ENCODE measurements around the gene NAA15.

DNA sequence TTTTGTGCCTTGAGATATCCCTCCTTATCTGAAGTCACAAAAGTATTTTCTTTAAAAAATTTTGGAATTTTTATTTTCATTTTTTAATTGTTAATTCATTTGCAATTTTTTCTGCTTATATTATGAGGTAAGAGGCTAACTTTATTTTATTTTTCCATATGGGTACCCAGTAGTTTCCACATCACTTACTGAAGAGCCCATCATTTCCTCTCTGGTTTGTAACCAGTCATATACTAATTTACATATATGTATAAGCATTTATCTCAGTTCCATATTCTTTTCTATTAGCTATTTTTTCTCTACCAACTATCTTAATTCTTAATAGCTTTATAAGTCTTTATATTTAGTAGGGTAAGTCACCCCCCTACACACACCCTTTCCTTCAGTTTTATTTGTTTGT is 48.3 kb upstream of the NAA15 start:
- TF ChIP-seq, protein P1, sequence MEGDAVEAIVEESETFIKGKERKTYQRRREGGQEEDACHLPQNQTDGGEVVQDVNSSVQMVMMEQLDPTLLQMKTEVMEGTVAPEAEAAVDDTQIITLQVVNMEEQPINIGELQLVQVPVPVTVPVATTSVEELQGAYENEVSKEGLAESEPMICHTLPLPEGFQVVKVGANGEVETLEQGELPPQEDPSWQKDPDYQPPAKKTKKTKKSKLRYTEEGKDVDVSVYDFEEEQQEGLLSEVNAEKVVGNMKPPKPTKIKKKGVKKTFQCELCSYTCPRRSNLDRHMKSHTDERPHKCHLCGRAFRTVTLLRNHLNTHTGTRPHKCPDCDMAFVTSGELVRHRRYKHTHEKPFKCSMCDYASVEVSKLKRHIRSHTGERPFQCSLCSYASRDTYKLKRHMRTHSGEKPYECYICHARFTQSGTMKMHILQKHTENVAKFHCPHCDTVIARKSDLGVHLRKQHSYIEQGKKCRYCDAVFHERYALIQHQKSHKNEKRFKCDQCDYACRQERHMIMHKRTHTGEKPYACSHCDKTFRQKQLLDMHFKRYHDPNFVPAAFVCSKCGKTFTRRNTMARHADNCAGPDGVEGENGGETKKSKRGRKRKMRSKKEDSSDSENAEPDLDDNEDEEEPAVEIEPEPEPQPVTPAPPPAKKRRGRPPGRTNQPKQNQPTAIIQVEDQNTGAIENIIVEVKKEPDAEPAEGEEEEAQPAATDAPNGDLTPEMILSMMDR (IDR thresholded peaks at IDR 0.05), result no peak
- TF ChIP-seq POLR2A (IDR thresholded peaks at IDR 0.05), result no peak
